ENCODE results near the gene SH3GL3.

GRCh38 chr15:83665480-83665879 lies 218.3 kb downstream of the SH3GL3 start:
- TF ChIP-seq CTCF (IDR thresholded peaks at IDR 0.05): no peak
- TF ChIP-seq EP300 (IDR thresholded peaks at IDR 0.05): no peak
- no peak for TF ChIP-seq POLR2A (IDR thresholded peaks at IDR 0.05)
